ENCODE results near the gene PDZD4.
"Not testable (repeated sequence)": the region's sequence is repeated elsewhere in the genome, so short reads cannot be mapped to it uniquely, and the experiment has no call there.

The PDZD4 gene

GRCh38 chrX:153831429-153832150 is 1.2 kb upstream of the PDZD4 start:
- no peak for DNase-seq

DNA sequence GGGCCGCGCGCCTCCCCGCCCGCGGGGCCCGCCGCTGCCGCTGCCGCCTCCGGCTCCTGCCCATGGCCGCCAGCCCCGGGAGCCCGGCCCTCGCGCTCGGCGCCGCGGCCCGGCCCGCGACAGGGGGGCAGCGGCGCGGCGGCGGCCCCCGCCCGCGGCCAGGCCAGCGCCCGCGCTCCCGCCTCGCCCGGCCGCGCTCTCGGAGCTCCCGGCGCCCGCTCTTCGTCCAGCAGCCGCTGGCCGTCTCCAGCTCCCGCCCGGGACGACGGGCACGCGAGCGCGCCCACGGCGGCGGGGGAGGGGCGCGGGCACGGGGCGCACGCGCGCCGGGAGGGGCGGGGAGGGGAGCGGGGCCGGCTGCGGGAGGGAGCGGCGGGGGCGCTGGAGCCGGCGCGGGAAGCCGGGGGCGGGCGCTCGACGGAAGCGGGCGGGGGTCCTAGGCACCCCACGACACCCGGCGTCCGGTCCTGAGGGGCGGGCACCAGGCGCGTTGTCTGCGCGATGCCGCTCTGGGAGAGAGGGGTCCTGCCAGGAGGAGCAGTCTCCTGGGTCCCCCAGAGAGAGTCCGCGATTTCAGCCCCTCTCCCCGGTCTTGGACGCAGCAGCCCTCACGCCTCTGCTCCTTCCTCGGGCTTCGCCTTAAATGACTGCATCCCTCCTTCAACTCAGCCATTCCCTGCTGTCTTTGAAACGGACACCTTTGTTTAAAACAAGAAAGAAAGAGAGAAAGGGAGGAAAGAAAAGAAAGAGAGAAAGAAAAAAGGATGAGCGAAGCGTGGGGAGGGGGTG is 490 bp upstream of the PDZD4 start:
- no peak for DNase-seq

DNA sequence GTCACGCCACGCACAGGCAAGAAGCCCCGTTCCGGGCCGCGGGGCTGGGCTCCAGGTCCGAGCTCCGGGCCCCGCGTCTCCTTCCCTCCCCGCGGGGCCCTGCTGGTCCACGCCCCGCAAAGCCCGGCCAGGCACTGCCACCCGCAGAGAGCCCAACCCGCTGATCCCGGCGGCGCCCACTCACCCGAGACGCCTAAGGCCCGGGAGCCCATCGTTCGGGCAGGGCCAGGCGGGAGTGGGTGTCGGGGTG is 870 bp downstream of the PDZD4 start:
- DNase-seq, result no peak

DNA sequence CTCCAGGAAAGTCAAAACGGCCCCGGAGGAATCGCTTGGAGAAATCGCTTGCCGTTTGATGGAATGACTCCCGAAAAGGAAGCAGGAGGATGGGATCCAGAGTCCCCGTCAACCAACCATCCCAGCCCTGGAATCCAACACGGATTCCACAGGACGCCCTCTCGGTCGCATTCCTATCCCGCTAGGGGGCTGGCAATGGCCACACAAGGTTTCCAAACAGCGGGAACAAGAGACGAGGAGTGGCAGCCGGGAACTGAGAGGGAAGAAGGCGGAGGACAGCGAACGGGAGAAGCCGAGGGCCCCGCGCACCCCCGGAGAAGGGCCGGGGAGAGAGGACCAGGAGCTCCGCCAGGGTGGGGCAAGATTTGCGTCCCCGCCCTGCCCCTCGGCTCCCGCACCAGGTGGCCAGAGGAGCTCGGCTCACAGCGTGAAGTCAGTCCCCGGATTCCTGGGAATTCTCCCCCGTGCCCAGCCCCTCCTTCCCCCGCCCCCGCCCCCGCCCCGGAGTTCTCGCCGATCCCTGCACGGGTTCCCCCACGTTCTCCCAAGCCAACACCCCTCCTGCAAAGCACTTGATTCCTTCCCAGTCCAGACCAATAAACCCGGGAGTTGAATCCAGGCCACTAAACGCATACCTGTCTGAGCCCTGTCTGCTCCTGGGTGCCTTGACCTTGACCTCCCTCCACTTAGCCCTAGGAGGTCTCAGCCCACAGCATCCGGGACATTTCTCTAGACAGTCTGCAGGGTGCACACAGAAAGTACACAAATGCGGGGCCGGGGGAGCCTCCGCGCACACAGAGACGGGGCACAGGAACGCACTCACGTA is 1.4 kb downstream of the PDZD4 start:
- DNase-seq, result no peak

GRCh38 chrX:153828308-153828707 is 2.0 kb downstream of the PDZD4 start:
- no peak for DNase-seq

DNA sequence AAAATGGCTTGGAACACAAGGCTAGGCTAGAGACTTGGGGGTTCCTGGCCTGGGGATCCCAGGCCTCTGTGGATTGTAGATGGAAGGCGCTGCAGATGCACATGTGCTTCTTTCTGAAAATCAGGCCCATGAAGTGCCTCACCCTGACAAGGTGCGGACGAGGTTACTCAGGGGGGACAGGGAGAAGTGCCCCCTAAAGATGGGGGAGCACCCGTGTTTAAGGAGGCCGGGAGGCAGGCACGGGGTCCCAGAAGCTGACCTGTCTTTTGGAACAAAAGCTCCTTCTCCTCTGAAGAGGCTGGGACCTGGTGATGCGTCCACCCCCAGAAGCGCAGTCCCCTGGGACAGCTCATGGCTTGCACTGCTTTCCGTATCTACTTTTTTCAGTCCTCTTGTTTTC is 2.4 kb downstream of the PDZD4 start:
- no peak for DNase-seq

GRCh38 chrX:153827016-153827415 is 3.3 kb downstream of the PDZD4 start:
- DNase-seq, result no peak

- DNase-seq, result no peak
Measured at GRCh38 chrX:153825042-153825441, 5.3 kb downstream of the PDZD4 start.

DNA sequence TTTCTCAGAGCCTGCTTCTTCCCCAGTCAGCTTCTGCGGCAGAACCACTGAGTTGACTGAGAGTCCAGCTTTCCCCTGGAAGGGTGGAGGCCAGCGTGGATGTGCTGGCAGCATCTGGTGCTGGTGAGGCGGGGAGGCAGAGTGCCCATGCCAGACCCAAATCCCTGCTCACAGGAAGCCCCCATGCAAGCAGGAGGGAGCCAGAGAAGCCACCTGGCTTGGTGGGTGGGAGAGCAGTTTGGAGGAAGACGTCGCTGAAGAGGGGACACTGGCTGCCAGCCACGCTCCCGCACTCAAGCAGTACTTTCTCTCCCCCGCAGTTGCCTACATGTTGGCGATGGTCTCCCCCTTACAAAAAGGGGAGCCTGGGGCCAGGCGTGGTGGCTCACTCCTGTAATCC is 6.0 kb downstream of the PDZD4 start:
- DNase-seq, result no peak

- DNase-seq, result no peak
Measured at GRCh38 chrX:153821066-153821465, 9.3 kb downstream of the PDZD4 start.

DNA sequence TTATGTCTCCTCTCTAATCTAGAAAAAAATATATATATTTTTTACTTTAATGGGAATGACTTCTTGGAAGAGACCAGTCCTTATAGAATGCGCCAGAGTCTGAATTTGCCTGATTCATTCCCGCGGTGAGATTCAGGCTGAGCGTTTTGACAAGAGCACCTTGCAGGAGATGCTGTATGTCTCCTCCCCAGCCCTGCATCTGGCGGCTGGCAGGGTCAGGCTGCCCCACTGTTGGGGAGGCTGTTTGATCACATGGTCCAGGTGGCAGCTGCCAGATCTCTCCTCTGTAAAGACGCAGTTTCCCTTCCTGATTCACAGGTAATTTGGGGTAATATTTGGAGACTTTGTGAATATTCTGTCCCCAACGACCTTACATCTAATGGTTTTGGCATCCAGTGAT is 9.7 kb downstream of the PDZD4 start:
- no peak for DNase-seq

GRCh38 chrX:153819384-153820040 is 10.8 kb downstream of the PDZD4 start:
- DNase-seq, result no peak

DNA sequence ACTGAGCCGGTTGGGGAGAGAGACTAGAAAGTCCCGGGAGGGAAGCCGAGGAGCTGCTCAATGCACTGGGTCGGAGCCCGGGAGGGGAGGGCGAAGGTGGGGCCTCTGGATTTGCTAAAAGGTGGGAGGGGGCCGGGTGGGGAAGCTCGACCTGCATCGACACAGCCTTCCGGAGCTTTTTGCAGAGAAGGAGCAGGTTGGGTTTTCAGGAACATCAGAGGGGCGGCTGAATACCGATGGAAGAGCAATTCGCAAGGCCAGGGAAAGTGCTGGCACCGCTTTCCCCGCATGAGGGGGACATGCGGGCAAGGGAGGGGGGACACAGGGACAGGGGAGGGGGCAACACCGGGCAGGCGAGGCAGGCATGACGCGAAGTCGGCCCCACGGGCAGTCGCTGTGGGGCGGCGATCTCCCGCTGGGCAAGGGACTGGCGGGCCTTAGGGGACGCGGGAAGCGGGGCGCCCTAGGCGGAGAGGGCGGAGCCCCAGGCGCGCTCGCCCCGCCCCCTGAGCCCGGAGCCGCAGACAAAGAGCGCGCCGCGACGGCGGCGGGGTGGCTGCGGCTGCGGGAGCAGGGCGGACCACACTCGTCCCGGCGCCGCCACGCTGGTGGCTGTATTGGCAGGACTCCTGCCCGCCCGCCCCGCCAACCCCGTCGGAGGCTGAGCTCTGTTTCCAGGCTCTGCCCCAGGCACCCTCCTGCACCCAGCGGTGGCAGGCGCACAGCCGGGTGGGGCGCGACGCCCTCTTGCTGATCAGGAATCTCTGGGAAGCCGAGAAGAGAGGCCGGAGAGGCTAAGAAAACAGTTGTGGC is 11.6 kb downstream of the PDZD4 start:
- no peak for DNase-seq

GRCh38 chrX:153818064-153818463 is 12.3 kb downstream of the PDZD4 start:
- DNase-seq, result not testable (repeated sequence)

GRCh38 chrX:153816831-153817690 is 13.3 kb downstream of the PDZD4 start:
- no peak for DNase-seq

- DNase-seq, result no peak
Measured at GRCh38 chrX:153814591-153815315, 15.6 kb downstream of the PDZD4 start.

- no peak for DNase-seq
Measured at GRCh38 chrX:153813161-153813560, 17.2 kb downstream of the PDZD4 start.

- no peak for DNase-seq
Measured at GRCh38 chrX:153812220-153812619, 18.1 kb downstream of the PDZD4 start.

GRCh38 chrX:153807976-153808375 is 22.4 kb downstream of the PDZD4 start:
- DNase-seq, result no peak

DNA sequence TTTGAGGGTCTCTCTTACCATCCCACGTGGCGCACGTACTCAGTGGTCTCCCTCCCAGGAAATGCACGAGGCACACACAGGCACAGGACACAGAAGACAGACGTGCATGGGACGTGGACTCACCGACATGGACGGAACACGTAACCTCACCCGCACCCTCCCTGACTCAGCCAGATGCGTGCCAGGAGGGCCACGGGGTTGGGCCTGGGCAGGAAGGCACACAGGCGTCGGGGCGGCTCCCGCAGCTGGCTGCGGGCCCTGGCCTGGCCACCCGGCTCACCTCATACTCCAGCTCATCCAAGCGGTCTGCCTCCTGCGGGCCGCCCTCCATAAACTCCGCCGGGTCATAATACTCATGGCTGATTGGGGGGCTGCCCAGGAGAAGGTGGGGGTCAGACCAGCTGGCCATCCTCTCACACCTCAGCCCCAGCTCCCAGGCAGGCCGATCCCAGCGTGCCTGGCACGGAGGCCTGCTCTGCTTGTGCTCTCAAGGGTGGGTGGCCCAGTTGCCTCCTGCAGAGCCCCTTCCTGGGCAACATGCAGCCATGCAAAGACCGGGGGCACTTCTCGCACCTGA is 23.3 kb downstream of the PDZD4 start:
- no peak for DNase-seq

Measured in NCI-H2029 (cell line).